Activated CD4-positive, alpha-beta memory T cell treated with anti-CD3 and anti-CD28 coated beads, Interleukin-2, amount 10 ng/mL, durations not matched to agents 7 days and 5 days (primary cell): ENCODE data around the gene PARM1. TPM values are rescaled to one million over a fixed set of nuclear protein-coding genes. Genes with fewer than 3 reads are reported as not detected.

Source experiments
- CTCF ChIA-PET: fragments of 350-600 bp; sonication (Branson Sonifier 250); formaldehyde crosslinking; loops from one replicate; lab custom pipeline; 2021; ENCODE audit warnings: antibody characterized with exemption, inconsistent platforms; lab: Charles Lee
- POLR2A ChIA-PET: fragments of 350-600 bp; sonication (Branson Sonifier 250); formaldehyde crosslinking; loops from one replicate; lab custom pipeline; 2021; ENCODE audit warnings: antibody characterized with exemption; lab: Charles Lee
- DNase-seq: peaks from one replicate; pipeline ENCODE4 v3.0.0-alpha.2; 2020
- H3K27ac Mint-ChIP-seq: one replicate; pipeline ENCODE4 v1.8.0; 2021; ENCODE audit warnings: mild to moderate bottlenecking, mixed read lengths
- H3K27me3 Mint-ChIP-seq: one replicate; pipeline ENCODE4 v1.8.0; 2021; ENCODE audit warnings: mixed read lengths
- H3K36me3 Mint-ChIP-seq: one replicate; pipeline ENCODE4 v1.8.0; 2021; ENCODE audit warnings: low read depth, mixed read lengths
- H3K4me1 Mint-ChIP-seq: one replicate; pipeline ENCODE4 v1.8.0; 2021; ENCODE audit warnings: mixed read lengths
- H3K4me3 Mint-ChIP-seq: one replicate; pipeline ENCODE4 v1.8.0; 2021; ENCODE audit warnings: mild to moderate bottlenecking, mixed read lengths
- H3K9me3 Mint-ChIP-seq: one replicate; pipeline ENCODE4 v1.8.0; 2021; ENCODE audit warnings: mixed read lengths
- total RNA-seq, 2 experiments: library from RNA; stranded (reverse); gene quantifications; one replicate each; pipeline ENCODE4 v1.2.3, GENCODE V29; 2021

PARM1 gene
- total RNA-seq, 2 experiments from 2014 or later: not detected

DNA sequence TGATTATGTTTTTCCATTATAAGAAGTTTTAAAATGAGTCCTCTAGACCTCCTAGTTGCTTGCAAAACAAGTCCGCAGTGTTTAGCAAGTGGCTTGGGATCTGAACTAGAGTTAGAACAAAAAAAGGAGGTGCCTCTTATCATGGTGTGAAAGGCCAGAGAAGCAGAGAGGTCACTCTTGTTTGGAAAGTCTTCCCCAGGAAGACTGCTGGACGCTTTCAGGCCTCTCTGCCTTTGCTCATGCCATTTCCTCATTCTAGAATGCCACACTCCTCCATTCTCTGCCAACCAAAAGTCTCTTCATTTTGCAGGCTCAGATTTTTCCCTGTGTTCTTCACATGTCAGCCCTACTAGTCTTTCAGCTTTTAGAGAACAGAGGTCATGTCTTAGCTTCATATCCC lies 14.9 kb downstream of the PARM1 start:
- CTCF ChIA-PET: no interaction called here
- no peak overlapping the region for H3K27ac Mint-ChIP-seq
- H3K27me3 Mint-ChIP-seq: no peaks in the 10 kb centered on the region
- no peaks in the 10 kb centered on the region for H3K36me3 Mint-ChIP-seq
- no peaks in the 10 kb centered on the region for H3K4me1 Mint-ChIP-seq
- DNase-seq: no peak
- no peaks in the 10 kb centered on the region for H3K9me3 Mint-ChIP-seq
- POLR2A ChIA-PET: no interaction called here
- H3K4me3 Mint-ChIP-seq: no peak overlapping the region

DNA sequence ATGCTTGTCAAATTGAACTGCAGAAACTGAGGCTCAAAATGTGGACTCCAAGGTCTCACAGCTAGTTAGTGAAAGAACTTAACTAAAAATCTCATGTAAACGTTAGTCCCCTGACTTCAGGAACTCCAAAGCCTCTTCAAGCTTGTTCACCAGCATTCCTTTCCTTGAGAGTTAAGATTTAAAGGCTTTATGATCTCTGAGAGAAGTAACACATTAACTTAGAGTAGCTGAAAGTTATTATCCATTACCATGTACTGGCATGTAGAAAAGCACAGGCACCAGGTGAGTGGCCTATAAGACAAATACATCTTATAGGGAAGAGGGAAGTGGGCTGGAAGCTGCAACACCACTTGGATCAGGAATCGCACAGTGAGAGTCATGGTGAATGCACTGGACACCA lies 15.3 kb downstream of the PARM1 start:
- Mint-ChIP-seq H3K4me3 (no peak overlapping the region), H3K36me3 (no peaks in the 10 kb centered on the region), H3K9me3 (no peaks in the 10 kb centered on the region), H3K4me1 (no peaks in the 10 kb centered on the region), H3K27me3 (no peaks in the 10 kb centered on the region), H3K27ac (no peak overlapping the region)
- ChIA-PET CTCF (no interaction called here), POLR2A (no interaction called here)
- DNase-seq: no peak

DNA sequence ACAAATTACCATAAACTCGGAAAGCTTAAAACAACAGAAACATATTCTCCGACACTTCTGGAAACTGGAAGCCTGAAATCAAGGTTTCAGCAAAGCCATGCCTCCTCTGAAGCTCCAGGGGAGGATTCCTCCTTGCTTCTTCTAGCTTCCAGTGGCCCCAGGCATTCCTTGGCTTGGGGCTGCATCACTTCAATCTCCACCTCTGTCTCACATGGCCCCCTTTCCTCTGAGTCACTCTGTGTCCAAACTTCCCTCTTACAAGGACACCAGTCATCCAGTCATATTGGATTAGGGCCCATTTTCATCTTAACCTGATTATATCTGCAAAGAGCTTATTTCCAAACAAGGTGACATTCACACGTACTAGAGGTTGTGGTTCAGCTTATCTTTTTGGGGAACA lies 17.3 kb downstream of the PARM1 start:
- H3K4me3 Mint-ChIP-seq: no peak overlapping the region
- H3K9me3 Mint-ChIP-seq: no peaks in the 10 kb centered on the region
- DNase-seq: no peak
- H3K27me3 Mint-ChIP-seq: no peaks in the 10 kb centered on the region
- CTCF ChIA-PET: no interaction called here
- no peaks in the 10 kb centered on the region for H3K4me1 Mint-ChIP-seq
- no peak overlapping the region for H3K27ac Mint-ChIP-seq
- POLR2A ChIA-PET: no interaction called here
- H3K36me3 Mint-ChIP-seq: no peaks in the 10 kb centered on the region

DNA sequence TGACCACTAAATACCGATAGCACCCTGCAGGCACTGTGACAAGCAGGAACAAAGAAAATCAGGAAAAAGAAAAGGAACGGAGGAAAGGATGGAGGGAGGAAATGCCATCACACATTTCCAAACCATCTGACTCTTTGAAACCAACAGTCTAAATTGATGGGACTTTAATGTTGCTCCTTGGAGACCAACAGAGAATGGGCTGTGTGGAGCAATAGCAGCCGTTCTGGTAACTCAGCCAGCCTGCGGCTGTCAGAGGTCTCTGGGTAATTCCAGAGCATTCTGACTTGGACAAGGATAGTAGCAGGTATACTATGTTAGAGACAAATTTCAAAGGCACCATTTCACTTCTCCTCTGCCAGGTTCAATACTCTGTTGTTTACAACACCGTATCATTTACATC lies 18.0 kb downstream of the PARM1 start:
- Mint-ChIP-seq H3K9me3 (no peaks in the 10 kb centered on the region), H3K4me1 (no peaks in the 10 kb centered on the region), H3K27ac (no peak overlapping the region), H3K36me3 (no peaks in the 10 kb centered on the region), H3K4me3 (no peak overlapping the region), H3K27me3 (no peaks in the 10 kb centered on the region)
- CTCF ChIA-PET: no interaction called here
- POLR2A ChIA-PET: no interaction called here
- DNase-seq: no peak

DNA sequence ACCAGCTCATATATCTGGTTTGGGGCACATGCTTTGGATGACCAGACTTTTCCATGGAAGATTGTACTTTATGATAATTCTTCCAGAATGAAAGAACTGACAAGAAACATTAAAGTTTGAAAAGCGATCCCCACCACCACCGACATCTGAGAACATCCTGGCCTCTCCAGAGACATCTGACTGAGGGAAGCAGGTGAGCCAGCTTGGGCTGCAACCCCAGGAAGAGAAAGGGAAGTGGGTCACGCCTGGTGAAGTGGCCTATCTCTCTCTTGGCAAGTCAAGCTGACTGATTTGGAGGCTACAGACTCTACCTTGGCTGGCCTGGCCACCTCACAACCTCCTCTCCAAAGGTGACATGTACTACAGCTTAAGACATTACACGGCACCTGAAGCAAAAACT lies 20.7 kb downstream of the PARM1 start:
- DNase-seq: no peak
- no peak overlapping the region for H3K4me3 Mint-ChIP-seq
- ChIA-PET POLR2A (no interaction called here), CTCF (no interaction called here)
- H3K9me3 Mint-ChIP-seq: no peaks in the 10 kb centered on the region
- H3K27me3 Mint-ChIP-seq: no peaks in the 10 kb centered on the region
- no peak overlapping the region for H3K27ac Mint-ChIP-seq
- H3K36me3 Mint-ChIP-seq: no peaks in the 10 kb centered on the region
- H3K4me1 Mint-ChIP-seq: no peaks in the 10 kb centered on the region

DNA sequence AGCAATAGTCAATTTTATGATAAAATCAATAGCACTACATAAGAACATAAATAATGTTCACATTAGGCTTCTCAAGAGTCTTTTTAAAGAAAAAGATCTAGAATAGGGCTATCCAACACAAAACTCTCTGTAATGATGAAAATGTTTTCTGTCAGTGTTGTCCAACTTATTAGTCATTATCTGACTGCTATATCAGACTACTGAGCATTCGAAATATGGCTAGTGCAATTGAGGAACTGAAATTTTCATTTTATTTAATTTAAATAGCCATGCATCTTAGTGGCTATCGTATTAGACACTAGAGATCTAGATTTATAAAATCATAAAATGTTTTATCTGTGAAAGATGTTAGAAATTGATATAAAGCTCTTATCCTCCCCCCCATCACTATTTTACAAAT lies 26.0 kb downstream of the PARM1 start:
- CTCF ChIA-PET: no interaction called here
- Mint-ChIP-seq H3K4me1 (no peaks in the 10 kb centered on the region), H3K27ac (no peak overlapping the region), H3K9me3 (no peaks in the 10 kb centered on the region), H3K27me3 (no peaks in the 10 kb centered on the region), H3K4me3 (no peak overlapping the region), H3K36me3 (no peaks in the 10 kb centered on the region)
- POLR2A ChIA-PET: no interaction called here
- DNase-seq: no peak

DNA sequence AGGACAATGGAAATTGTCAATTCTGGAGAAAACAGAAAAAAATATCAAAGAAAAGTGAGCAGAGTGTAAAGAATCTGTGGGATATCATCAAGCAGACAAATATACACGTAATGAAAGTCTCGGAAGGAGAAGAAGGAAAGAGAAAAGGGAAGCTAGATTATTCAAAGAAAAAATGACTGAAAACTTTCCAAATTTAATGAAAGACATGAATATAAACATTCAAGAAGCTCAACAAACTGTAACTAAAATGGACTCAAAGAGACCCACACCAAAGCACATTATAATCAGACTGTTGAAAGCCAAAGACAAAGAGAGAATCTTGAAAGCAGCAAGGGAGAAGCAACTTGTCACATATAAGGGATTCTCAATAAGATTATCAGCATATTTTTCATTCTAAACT lies 28.3 kb downstream of the PARM1 start:
- Mint-ChIP-seq H3K4me3 (no peak overlapping the region), H3K27ac (no peak overlapping the region), H3K9me3 (no peaks in the 10 kb centered on the region), H3K4me1 (no peaks in the 10 kb centered on the region), H3K36me3 (no peaks in the 10 kb centered on the region), H3K27me3 (no peaks in the 10 kb centered on the region)
- ChIA-PET CTCF (no interaction called here), POLR2A (no interaction called here)
- DNase-seq: no peak

DNA sequence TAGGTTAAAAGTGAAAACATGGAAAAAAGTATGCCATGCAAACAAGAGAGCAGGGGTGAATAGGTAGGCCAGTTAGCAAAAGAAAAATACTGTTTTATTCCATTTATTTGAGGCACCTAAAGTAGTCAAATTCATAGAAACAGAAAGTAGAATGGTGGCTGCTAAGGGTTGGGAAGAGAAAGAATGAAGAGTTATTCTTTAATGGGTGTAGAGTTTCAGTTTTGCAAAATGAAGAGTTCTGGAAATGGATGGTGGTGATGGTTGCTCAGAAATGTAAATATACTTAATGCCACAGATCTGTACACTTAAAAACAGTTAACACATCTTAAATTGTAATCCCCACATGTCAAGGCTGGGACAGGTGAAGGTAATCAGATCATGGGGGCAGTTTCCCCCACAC lies 29.7 kb downstream of the PARM1 start:
- H3K27me3 Mint-ChIP-seq: no peaks in the 10 kb centered on the region
- ChIA-PET POLR2A (no interaction called here), CTCF (no interaction called here)
- no peaks in the 10 kb centered on the region for H3K4me1 Mint-ChIP-seq
- H3K9me3 Mint-ChIP-seq: no peaks in the 10 kb centered on the region
- H3K36me3 Mint-ChIP-seq: no peaks in the 10 kb centered on the region
- DNase-seq: no peak
- no peak overlapping the region for H3K27ac Mint-ChIP-seq
- H3K4me3 Mint-ChIP-seq: no peak overlapping the region

DNA sequence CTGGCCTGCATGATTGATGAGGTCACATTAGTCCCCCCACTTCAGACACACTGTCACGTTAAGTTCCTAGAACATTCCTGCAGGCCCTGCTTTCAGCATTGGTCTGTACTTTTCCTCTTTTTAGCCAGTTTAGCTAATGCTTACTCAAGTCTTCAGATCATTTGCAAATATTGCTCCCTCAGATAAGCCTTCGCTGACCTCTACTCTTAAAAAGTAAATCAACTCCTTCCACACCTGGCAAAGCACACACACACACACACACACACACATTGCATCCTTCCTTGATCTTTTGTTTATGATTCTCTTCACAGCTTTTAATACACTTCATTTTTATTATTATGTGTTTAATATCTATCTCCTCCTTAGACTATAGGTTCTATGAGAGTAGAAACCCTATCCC lies 31.4 kb downstream of the PARM1 start:
- H3K27ac Mint-ChIP-seq: no peak overlapping the region
- H3K4me3 Mint-ChIP-seq: no peak overlapping the region
- no peaks in the 10 kb centered on the region for H3K9me3 Mint-ChIP-seq
- H3K4me1 Mint-ChIP-seq: no peaks in the 10 kb centered on the region
- ChIA-PET CTCF (no interaction called here), POLR2A (no interaction called here)
- no peaks in the 10 kb centered on the region for H3K36me3 Mint-ChIP-seq
- H3K27me3 Mint-ChIP-seq: no peaks in the 10 kb centered on the region
- no peak for DNase-seq

DNA sequence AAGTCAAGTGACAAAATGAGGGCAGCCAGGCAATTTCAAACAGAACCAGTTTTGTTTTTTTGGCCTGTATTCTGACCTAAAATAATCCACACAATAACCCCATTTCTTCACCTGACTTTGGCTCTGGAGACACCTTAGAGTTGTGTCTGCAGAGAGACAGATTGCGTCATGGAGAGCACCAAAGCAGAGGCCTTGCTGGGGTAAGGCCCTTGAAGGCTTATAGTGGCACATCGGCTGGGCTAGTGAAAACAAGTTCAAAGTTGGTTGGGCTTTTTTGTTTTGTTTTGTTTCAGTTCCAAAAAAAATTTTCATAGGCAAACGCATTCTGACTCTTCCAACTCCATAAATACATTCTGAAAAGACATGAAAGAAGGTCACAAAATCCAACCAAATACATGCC lies 34.4 kb downstream of the PARM1 start:
- CTCF ChIA-PET: no interaction called here

DNA sequence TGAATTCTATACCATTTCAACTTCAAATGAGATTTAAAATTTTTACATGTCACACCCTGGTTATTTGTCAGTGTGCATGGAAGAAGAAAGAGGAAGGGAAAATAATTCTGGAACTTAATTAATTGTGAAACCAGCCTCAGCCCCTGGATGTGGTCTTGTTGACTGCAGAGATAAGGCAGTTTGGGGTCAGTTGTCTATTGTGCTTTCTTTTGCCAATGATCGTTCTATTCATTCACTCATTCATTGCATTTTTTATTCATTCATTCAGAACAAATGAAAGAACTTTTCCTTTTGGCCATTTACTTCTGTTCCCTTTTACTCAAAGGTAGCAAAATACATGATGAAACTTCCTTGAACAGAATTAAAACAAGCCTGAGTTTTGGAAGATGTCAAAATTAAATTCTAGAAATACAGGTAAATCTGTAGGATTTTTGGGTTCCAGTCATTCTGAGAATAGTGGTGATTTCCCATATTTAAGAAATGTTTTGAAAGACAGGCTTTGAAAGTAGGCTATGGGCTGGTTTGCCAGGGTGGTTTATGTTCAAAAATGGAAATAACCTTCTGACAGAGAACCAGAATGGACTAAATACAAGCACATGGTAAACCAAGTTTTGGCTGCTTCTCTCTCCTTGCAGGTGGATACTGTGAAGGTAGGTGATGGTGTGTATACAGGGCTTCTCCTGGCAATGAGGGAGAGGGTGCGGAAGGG lies 35.7 kb downstream of the PARM1 start:
- POLR2A ChIA-PET: no interaction called here
- H3K27me3 Mint-ChIP-seq: no peaks in the 10 kb centered on the region
- CTCF ChIA-PET: no interaction called here
- DNase-seq: no peak
- H3K4me1 Mint-ChIP-seq: no peaks in the 10 kb centered on the region
- H3K4me3 Mint-ChIP-seq: no peak overlapping the region
- H3K9me3 Mint-ChIP-seq: no peaks in the 10 kb centered on the region
- no peak overlapping the region for H3K27ac Mint-ChIP-seq
- H3K36me3 Mint-ChIP-seq: no peaks in the 10 kb centered on the region

More for the DNA sequence above, 34.4 kb downstream of the PARM1 start:
- H3K36me3 Mint-ChIP-seq: no peaks in the 10 kb centered on the region
- no peaks in the 10 kb centered on the region for H3K4me1 Mint-ChIP-seq
- no peak for DNase-seq
- no peaks in the 10 kb centered on the region for H3K9me3 Mint-ChIP-seq
- H3K27ac Mint-ChIP-seq: no peak overlapping the region
- H3K27me3 Mint-ChIP-seq: no peaks in the 10 kb centered on the region
- POLR2A ChIA-PET: no interaction called here
- no peak overlapping the region for H3K4me3 Mint-ChIP-seq

DNA sequence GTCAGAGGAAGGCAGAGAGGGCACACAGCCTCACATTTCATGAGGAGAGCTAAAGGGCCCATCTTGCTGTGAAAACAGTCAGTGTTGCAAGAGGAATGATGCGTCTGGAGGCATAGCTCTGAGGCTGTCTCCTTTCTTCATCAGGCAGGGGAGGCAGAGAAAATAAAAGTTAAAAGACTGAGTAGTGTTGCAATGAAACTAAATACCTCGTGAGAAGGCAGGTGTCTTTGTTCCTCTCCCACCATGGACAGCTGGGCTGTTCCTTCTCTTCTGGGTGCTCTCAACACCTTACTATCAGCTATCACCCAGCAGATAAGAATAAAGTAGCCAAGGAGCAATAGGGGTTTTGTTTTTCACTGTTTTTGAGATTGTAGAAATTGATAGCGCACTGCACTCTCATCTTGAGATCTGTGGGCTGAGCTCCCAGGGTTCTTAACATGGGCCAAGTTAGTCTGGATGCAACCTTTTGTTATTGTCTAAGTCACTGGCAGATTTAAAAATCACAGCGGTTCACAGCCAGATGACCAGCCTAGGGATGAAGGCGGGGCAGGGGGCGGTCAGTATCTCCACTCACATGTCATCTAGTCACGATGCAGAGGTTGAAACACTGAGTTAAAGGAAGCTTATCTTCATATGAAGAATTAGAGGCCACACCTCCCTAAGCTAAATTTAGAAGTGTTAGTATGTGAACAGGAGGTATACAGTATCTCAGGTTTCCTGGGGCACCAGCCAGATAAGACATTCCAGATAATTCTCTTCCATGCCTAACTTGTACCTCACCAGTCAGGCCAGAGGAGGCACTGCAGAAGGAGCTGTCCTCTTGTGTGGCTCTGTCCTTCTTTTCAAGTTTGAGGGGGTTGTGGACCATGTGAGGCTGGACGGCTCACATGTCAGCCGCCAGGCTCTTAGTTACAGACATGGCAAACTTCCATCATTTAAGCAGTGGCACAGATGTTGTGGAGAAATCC lies 36.9 kb downstream of the PARM1 start:
- no peaks in the 10 kb centered on the region for H3K9me3 Mint-ChIP-seq
- no peaks in the 10 kb centered on the region for H3K27me3 Mint-ChIP-seq
- DNase-seq: no peak
- H3K4me1 Mint-ChIP-seq: no peaks in the 10 kb centered on the region
- H3K36me3 Mint-ChIP-seq: no peaks in the 10 kb centered on the region
- ChIA-PET CTCF (no interaction called here), POLR2A (no interaction called here)
- no peak overlapping the region for H3K4me3 Mint-ChIP-seq
- H3K27ac Mint-ChIP-seq: no peak overlapping the region

DNA sequence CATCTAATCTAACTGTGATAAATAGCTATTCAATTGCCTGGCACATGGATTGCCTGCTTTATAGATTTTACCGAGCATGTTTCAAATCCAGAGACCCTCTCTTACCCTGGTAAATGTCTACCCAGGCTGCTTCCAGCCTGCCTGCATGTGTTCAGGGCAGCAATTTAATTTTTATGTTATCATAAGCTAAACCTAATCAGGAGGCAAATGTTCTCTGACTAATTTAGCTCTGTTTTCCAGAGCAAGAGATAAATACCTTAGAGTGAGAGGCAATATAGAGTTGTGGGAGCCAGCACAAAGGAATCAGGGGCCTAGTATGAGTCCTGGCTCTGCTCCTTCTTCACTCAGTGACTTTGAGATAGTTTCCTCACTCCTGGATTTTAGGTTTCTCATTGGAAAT lies 37.7 kb downstream of the PARM1 start:
- no peak overlapping the region for H3K4me3 Mint-ChIP-seq
- no peaks in the 10 kb centered on the region for H3K27me3 Mint-ChIP-seq
- H3K27ac Mint-ChIP-seq: no peak overlapping the region
- ChIA-PET CTCF (no interaction called here), POLR2A (no interaction called here)
- no peaks in the 10 kb centered on the region for H3K9me3 Mint-ChIP-seq
- no peak for DNase-seq
- no peaks in the 10 kb centered on the region for H3K36me3 Mint-ChIP-seq
- H3K4me1 Mint-ChIP-seq: no peaks in the 10 kb centered on the region

DNA sequence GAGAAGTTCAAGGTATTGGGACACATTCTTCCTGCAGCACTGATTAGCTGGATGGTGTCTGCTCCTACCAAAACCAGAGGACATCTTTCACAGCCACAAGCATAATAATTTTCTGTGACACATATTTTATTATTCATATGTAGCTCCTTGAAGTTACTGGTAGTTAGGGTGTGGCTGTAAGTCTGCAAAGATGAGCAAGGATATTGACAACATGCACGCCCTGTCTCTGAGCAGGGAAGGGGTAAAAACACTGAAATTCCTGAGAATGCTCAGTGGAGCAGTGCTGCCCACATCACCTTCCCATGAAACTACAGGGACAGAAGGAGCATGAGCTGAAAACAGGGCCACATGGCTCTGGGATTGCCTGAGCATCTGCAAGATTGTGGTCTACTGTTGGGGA lies 38.9 kb downstream of the PARM1 start:
- CTCF ChIA-PET: no interaction called here
- Mint-ChIP-seq H3K27ac (no peak overlapping the region), H3K27me3 (no peaks in the 10 kb centered on the region), H3K4me1 (no peaks in the 10 kb centered on the region), H3K36me3 (no peaks in the 10 kb centered on the region), H3K4me3 (no peak overlapping the region), H3K9me3 (no peaks in the 10 kb centered on the region)
- POLR2A ChIA-PET: no interaction called here
- DNase-seq: no peak
